K562 (cell line): ENCODE results near the gene SGMS1. TPM values are rescaled to one million over a fixed set of nuclear protein-coding genes. Genes with fewer than 3 reads are reported as not detected.

Experiments
- CBFA2T3 ChIP-seq: fragments of 450-650 bp; IDR thresholded peaks from 2 replicates; pipeline ENCODE4 v1.6.1; 2017
- EP400 ChIP-seq: fragments of 450-650 bp; IDR thresholded peaks from 2 replicates; pipeline ENCODE4 v1.6.1; 2017; ENCODE audit warnings: antibody characterized with exemption, mild to moderate bottlenecking, moderate library complexity
- ETV1 ChIP-seq: fragments of 450-650 bp; conservative IDR thresholded peaks from 2 replicates; pipeline ENCODE4 v1.6.1; 2016; ENCODE audit warnings: missing genetic modification characterization, control low read depth, low read depth, missing compliant biosample characterization
- ETV5 ChIP-seq: sonication (generic); formaldehyde crosslinking; IDR thresholded peaks from 2 replicates; pipeline ENCODE4 v1.4.0; 2020; ENCODE audit warnings: low read depth, mild to moderate bottlenecking, missing genetic modification reagents
- EWSR1 ChIP-seq: fragments of 450-650 bp; IDR thresholded peaks from 2 replicates; pipeline ENCODE4 v1.6.1; 2018; ENCODE audit warnings: borderline replicate concordance, mild to moderate bottlenecking, low read depth, moderate library complexity; ENCODE audit not compliant: partially characterized antibody
- FOXJ2 ChIP-seq: fragments of 200-800 bp; sonication (Bioruptor generic); IDR thresholded peaks from 2 replicates; pipeline ENCODE4 v1.6.1; 2016; ENCODE audit warnings: missing genetic modification characterization, missing compliant biosample characterization
- HCFC1 ChIP-seq: IDR thresholded peaks from 2 replicates; pipeline ENCODE4 v1.6.1; 2012; ENCODE audit warnings: low read depth, low read length, improper control_type of control experiment
- KDM2B ChIP-seq: fragments of 250-450 bp; sonication (Bioruptor Pico); IDR thresholded peaks from 2 replicates; pipeline ENCODE4 v1.8.0; 2021; ENCODE audit warnings: mild to moderate bottlenecking, moderate library complexity
- RCOR1 ChIP-seq, 2 experiments: IDR thresholded peaks; 2 replicates each; pipeline ENCODE4 v1.6.1; 2012; ENCODE audit warnings: low read depth in 2 of 2, low read length in 2 of 2, borderline replicate concordance in 1 of 2, improper control_type of control experiment in 1 of 2
- SAP30 ChIP-seq: fragments of 200-600 bp; sonication (generic); IDR thresholded peaks from 2 replicates; pipeline ENCODE4 v1.6.1; 2012; ENCODE audit warnings: borderline replicate concordance, low read depth, mild to moderate bottlenecking, moderate library complexity, low read length, control low read depth, inconsistent platforms; ENCODE audit not compliant: insufficient read depth, poor library complexity, severe bottlenecking
- ZNF184 ChIP-seq: sonication (generic); formaldehyde crosslinking; IDR thresholded peaks from 2 replicates; pipeline ENCODE4 v1.5.0; 2020; ENCODE audit warnings: missing genetic modification reagents
- ZNF589 ChIP-seq: fragments of 200-800 bp; sonication (Bioruptor generic); IDR thresholded peaks from 2 replicates; pipeline ENCODE4 v1.6.1; 2016; ENCODE audit warnings: low read depth, missing genetic modification characterization, missing compliant biosample characterization
- polyA plus RNA-seq, 8 experiments: library from polyadenylated mRNA; depleted of rRNA in 4 of 8; stranded (reverse) in 5 of 8; unstranded in 3 of 8; fragments of >200 nt; fragmentation: Nextera tagmentation in 2 of 8; fragmentation: Illumina TruSeq in 1 of 8; extraction: Ambion mirVana in 2 of 8; extraction: Trizol in 1 of 8; gene quantifications; 2 replicates each; pipeline versions ENCODE4 v1.2.1 to v1.2.3, GENCODE V29; 2011 to 2014; ENCODE audit warnings: inconsistent platforms in 1 of 8, missing spikeins in 1 of 8
- total RNA-seq, 7 experiments: library from RNA; depleted of rRNA in 6 of 7; stranded (reverse); fragments of >200 nt in 6 of 7; fragmentation: Illumina TruSeq in 2 of 7; extraction: Trizol in 2 of 7; gene quantifications; 2 replicates each; pipeline versions ENCODE4 v1.2.1 to v1.2.3, GENCODE V29; 2011 to 2021; ENCODE audit warnings: low replicate concordance in 1 of 7
- TF ChIP-seq, protein P1 (sequence below): IDR thresholded peaks from 3 replicates; pipeline ENCODE4 v1.6.1; 2011; ENCODE audit warnings: borderline replicate concordance, mild to moderate bottlenecking, moderate library complexity; ENCODE audit not compliant: insufficient read length; ENCODE audit errors: extremely low read depth
- TF ChIP-seq, protein P2 (sequence below): fragments of 450-650 bp; IDR thresholded peaks from 2 replicates; pipeline ENCODE4 v1.6.1; 2017; ENCODE audit warnings: antibody characterized with exemption, mild to moderate bottlenecking
- TF ChIP-seq, protein P3 (sequence below): fragments of 450-650 bp; IDR thresholded peaks from 2 replicates; pipeline ENCODE4 v1.6.1; 2016; ENCODE audit warnings: low read depth, mild to moderate bottlenecking, moderate library complexity
- TF ChIP-seq, protein P4 (sequence below): fragments of 250-450 bp; sonication (Bioruptor Pico); IDR thresholded peaks from 2 replicates; pipeline ENCODE4 v1.4.0; 2020; ENCODE audit warnings: mild to moderate bottlenecking
- TF ChIP-seq, protein P5 (sequence below), 2 experiments: fragments of 450-650 bp in 1 of 2; sonication (generic) in 1 of 2; formaldehyde crosslinking in 1 of 2; IDR thresholded peaks in 1 of 2; conservative IDR thresholded peaks in 1 of 2; 2 replicates each; pipeline versions ENCODE4 v1.6.1 to v1.8.1; 2016 to 2023; ENCODE audit warnings: mild to moderate bottlenecking in 2 of 2, moderate library complexity in 2 of 2, inconsistent platforms in 1 of 2, missing genetic modification reagents in 1 of 2

SGMS1 gene
- total and polyA plus RNA-seq, 9 of the 15 experiments (the other 6 are each of a cell fraction or from before 2014, with no cell fraction given) = 22.6 to 232 (median 82.2) TPM

DNA sequence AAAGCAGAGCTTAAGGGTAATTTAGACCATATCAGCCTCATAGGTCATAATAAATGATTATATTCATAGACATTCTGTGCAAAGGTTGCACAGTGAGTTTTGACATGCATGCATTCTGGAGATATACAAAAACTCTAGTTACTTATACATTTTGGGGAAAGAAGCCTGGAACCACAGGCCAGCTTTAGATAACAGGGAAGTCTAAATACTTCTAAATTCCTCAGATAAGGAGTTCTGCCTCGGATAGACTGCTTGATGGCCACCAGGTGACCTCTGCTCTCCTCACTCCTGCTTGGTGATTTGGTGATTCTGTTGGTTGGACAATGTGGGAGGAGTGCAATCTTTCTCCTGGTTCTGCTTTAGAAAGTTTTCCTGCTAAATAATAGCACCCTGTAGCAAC is 77.9 kb downstream of the SGMS1 start (continued):
- TF ChIP-seq ZNF184 (no peak), KDM2B (CRISPR knock-in tag) (no peak), FOXJ2 (tag) (no peak), SAP30 (no peak), RCOR1 (IDR thresholded peaks at IDR 0.05; ENCODE audit: borderline replicate concordance in 1 of 2, low read depth in 2 of 2, low read length in 2 of 2) (peak in 1 of 2 experiments; percentile 71; a peak in 2 of 4 replicates), HCFC1 (no peak), EWSR1 (no peak), EP400 (no peak), ETV1 (tag) (no peak), ETV5 (no peak), CBFA2T3 (peak; percentile 87), ZNF589 (CRISPR knock-in tag) (no peak)
- TF ChIP-seq, protein P1, sequence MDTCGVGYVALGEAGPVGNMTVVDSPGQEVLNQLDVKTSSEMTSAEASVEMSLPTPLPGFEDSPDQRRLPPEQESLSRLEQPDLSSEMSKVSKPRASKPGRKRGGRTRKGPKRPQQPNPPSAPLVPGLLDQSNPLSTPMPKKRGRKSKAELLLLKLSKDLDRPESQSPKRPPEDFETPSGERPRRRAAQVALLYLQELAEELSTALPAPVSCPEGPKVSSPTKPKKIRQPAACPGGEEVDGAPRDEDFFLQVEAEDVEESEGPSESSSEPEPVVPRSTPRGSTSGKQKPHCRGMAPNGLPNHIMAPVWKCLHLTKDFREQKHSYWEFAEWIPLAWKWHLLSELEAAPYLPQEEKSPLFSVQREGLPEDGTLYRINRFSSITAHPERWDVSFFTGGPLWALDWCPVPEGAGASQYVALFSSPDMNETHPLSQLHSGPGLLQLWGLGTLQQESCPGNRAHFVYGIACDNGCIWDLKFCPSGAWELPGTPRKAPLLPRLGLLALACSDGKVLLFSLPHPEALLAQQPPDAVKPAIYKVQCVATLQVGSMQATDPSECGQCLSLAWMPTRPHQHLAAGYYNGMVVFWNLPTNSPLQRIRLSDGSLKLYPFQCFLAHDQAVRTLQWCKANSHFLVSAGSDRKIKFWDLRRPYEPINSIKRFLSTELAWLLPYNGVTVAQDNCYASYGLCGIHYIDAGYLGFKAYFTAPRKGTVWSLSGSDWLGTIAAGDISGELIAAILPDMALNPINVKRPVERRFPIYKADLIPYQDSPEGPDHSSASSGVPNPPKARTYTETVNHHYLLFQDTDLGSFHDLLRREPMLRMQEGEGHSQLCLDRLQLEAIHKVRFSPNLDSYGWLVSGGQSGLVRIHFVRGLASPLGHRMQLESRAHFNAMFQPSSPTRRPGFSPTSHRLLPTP = no peak
- TF ChIP-seq, protein P2, sequence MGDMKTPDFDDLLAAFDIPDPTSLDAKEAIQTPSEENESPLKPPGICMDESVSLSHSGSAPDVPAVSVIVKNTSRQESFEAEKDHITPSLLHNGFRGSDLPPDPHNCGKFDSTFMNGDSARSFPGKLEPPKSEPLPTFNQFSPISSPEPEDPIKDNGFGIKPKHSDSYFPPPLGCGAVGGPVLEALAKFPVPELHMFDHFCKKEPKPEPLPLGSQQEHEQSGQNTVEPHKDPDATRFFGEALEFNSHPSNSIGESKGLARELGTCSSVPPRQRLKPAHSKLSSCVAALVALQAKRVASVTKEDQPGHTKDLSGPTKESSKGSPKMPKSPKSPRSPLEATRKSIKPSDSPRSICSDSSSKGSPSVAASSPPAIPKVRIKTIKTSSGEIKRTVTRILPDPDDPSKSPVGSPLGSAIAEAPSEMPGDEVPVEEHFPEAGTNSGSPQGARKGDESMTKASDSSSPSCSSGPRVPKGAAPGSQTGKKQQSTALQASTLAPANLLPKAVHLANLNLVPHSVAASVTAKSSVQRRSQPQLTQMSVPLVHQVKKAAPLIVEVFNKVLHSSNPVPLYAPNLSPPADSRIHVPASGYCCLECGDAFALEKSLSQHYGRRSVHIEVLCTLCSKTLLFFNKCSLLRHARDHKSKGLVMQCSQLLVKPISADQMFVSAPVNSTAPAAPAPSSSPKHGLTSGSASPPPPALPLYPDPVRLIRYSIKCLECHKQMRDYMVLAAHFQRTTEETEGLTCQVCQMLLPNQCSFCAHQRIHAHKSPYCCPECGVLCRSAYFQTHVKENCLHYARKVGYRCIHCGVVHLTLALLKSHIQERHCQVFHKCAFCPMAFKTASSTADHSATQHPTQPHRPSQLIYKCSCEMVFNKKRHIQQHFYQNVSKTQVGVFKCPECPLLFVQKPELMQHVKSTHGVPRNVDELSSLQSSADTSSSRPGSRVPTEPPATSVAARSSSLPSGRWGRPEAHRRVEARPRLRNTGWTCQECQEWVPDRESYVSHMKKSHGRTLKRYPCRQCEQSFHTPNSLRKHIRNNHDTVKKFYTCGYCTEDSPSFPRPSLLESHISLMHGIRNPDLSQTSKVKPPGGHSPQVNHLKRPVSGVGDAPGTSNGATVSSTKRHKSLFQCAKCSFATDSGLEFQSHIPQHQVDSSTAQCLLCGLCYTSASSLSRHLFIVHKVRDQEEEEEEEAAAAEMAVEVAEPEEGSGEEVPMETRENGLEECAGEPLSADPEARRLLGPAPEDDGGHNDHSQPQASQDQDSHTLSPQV = peak; percentile 37; the same call in 1 of the 2 replicates
- TF ChIP-seq, protein P3, sequence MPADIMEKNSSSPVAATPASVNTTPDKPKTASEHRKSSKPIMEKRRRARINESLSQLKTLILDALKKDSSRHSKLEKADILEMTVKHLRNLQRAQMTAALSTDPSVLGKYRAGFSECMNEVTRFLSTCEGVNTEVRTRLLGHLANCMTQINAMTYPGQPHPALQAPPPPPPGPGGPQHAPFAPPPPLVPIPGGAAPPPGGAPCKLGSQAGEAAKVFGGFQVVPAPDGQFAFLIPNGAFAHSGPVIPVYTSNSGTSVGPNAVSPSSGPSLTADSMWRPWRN = no peak
- TF ChIP-seq, protein P4, sequence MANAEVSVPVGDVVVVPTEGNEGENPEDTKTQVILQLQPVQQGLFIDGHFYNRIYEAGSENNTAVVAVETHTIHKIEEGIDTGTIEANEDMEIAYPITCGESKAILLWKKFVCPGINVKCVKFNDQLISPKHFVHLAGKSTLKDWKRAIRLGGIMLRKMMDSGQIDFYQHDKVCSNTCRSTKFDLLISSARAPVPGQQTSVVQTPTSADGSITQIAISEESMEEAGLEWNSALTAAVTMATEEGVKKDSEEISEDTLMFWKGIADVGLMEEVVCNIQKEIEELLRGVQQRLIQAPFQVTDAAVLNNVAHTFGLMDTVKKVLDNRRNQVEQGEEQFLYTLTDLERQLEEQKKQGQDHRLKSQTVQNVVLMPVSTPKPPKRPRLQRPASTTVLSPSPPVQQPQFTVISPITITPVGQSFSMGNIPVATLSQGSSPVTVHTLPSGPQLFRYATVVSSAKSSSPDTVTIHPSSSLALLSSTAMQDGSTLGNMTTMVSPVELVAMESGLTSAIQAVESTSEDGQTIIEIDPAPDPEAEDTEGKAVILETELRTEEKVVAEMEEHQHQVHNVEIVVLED (CRISPR knock-in tag) = no peak
- TF ChIP-seq, protein P5, sequence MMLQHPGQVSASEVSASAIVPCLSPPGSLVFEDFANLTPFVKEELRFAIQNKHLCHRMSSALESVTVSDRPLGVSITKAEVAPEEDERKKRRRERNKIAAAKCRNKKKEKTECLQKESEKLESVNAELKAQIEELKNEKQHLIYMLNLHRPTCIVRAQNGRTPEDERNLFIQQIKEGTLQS (IDR thresholded peaks at IDR 0.05) = no peak
- TF ChIP-seq, protein P5 (CRISPR knock-in tag; conservative IDR thresholded peaks at IDR 0.05) = no peak
